ENCODE data around the gene BPIFB3.

The BPIFB3 gene

DNA sequence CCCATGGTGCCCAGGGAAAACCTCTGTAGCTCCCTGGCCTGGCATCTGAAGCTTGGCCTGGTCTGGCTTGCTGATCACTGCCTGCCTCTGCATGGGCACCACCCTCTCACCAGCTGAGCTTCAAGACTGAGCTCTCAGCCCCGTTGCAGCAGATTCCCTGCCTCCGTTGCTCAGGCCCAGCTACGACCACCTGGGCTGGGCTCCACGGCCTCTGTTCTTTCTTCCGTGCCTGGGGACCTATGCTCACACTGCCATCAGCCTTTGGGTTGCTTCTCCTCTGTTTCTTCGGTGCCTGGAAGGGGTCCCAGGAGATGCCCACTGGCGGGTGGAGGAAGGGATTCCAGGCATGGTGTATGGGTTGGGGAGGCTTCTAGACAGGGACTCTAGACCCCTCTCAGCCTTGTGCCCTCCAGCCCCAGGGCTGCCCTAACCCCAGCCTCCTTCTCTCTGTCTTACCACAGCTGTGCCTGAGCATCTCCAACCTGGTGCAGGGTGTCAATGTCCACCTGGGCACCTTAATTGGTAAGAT is 37.1 kb upstream of the BPIFB3 start:
- no peak for DNase-seq

DNA sequence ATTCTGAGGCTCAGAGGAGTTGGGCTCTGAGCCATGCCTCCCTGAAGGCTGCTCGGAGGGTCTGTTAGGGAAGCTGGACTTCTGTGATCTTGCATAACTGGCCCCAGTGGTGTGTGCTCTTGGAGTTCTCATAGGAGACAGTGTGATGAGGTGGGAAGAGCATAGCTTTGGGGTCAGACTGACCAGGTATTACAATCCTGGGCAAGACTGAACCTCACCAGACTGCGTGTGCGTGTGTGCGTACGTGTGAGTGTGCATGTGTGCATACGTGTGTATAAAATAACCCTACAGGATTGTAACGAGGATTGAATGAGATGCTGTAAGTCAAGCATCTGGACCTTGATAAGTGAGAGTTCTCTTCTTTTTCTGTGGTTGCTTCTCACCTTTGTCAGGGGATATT is 36.2 kb upstream of the BPIFB3 start:
- DNase-seq = no peak

DNA sequence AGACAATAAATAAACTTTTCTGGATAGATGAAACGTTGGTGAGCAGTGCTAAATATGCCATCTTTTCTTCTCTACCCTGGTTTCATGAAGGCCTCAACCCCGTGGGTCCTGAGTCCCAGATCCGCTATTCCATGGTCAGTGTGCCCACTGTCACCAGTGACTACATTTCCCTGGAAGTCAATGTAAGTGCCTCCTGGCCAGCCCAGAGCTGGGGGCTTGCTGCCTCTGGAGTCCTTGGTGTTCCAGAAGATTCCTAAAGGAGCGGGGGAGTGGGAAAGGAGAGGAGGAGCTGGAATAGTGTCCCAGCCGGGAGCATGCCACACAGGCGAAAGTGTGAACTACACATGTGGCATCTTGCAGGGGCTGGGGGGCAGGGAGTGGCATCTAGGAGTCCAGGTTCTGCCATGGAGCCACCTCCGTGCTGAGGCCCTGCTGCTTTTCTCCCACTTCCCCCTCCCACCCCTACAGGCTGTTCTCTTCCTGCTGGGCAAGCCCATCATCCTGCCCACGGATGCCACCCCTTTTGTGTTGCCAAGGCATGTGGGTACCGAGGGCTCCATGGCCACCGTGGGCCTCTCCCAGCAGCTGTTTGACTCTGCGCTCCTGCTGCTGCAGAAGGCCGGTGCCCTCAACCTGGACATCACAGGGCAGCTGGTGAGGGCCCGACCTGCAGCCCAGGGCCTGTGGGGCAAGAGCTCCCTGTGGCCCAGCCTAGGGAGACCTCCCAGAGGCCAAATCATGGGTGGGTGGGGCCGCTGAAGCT is 35.4 kb upstream of the BPIFB3 start:
- no peak for DNase-seq

DNA sequence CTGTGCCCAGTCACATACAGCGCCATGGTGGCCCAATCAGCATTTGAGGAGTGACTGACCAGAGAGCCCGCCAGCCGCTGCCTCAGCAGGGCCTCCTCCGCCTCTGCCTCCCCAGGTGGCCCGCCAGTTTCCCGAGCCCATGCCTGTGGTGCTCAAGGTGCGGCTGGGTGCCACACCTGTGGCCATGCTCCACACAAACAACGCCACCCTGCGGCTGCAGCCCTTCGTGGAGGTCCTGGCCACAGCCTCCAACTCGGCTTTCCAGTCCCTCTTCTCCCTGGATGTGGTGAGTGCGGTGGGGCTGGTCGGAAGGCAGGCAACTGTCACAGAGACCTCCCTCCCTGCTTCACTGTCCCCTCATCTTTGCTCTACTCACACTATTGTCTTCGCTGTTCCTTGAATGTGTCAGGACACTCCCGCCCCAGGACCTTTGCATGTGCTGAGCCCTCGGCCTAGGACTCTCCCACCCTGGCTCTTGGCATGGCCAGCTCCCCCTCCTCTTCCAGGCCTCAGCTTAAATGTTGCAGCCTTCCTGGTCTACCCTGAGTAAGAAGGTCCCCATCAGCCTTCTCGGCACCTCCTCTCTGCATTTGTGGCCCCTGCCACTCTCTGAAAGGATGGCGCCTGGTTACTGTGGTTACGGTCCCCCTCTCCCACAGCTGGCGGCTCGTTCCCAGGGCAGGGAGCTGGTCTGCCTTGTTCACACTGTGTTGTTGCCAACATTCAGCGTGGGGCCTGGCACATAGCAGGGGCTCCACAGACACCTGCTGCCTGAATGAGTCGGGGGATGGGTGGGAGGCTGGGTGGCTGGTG is 34.0 kb upstream of the BPIFB3 start:
- no peak for DNase-seq

GRCh38 chr20:33020278-33021161 is 33.2 kb upstream of the BPIFB3 start:
- no peak for DNase-seq

GRCh38 chr20:33021879-33022278 is 31.8 kb upstream of the BPIFB3 start:
- DNase-seq = no peak

- no peak for DNase-seq
Measured at GRCh38 chr20:33022289-33022688, 31.4 kb upstream of the BPIFB3 start.

GRCh38 chr20:33022694-33023438 is 30.8 kb upstream of the BPIFB3 start:
- DNase-seq = no peak

DNA sequence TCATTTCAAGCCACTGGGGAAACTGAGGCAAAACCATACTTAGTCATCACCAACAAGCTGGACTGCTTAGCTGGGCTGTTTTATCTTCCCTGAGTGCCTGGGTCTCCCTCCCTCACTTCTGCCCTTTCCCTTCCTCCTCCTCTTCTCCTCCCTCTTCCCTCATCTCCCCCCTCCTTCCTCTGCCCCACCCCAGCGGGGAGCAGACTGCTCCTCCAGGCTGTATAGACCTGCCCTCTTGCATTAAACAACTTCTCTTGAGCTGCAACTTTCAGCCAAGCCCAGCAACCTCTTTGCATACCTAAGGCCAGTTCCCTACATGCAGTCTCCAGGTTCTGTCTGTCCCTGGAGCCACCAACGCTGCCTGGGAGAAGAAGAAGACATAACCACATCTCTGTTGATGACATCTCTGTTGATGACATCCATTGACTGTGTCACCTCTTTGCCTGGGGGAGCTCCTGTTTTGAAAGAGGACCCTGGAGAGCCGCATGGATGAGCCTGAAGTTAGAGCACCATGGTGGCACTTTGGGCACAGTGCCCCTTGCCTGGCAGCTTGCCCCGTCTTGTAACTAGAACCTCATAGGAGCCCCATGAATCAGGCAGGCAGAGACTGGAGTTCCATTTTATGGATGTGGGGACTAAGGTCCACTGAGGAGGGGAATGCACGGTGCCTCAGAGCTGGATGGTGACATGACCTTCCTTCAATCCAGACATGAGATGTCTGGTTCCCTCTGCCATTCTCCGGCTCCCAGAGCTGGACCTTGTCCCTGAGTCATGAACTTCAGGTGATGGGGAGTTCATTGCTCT is 30.1 kb upstream of the BPIFB3 start:
- DNase-seq = no peak

GRCh38 chr20:33024243-33024560 is 29.5 kb upstream of the BPIFB3 start:
- DNase-seq = no peak

- no peak for DNase-seq
Measured at GRCh38 chr20:33024609-33025317, 28.9 kb upstream of the BPIFB3 start.

DNA sequence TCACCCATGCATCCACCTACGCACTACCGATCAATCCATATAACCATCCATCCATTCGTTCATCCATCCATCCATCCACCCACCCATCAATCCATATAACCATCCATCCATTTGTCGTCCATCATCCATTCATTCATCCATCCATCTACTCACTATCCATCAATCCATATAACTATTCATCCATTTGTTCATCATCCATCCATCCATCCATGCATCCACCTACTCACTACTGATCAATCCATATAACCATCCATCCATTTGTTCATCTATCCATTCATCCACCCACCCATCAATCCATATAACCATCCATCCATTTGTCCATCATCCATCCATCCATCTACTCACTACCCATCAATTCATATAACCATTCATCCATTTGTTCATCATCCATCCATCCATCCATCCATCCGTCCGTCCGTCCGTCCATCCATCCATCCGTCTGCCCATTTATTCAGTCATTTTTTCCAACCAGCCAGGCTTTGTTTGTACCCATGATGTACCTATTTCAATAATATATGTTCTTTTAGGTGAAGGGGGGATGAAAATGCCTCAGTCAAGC is 28.3 kb upstream of the BPIFB3 start:
- no peak for DNase-seq

DNA sequence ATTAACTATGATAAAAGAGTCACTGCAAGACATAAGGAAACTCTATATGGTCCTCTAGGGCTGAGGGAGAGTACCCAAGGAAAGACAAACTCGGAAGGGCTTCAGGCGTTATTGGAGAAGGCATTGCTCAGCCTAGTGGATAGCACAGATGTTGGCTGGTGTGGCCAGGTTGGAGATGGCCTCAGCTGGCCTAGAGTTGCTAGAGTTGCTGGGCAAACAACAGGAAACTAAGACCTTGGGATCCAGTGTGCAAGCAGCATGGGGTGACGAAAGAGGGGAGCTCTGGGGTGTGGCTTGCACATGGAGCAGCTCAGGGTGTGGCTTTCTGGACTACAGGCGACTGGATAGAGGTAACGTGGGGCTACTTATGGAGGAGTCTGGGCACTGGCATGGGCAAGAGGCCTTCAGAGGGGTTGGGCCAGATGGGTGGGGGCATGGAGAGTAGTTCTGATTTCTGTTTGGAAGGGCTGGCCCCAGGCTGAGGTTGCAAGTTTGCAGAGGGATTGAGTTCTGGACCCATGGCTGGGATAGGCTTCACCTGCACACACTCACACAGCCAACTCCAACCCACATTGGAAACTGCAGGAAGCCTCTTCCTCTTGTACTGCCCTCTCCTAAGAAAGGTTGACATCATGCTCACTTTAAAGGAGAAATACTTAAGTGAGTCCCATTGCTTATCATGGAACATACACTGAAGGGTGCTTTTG is 27.5 kb upstream of the BPIFB3 start:
- DNase-seq = no peak

GRCh38 chr20:33026779-33027759 is 26.6 kb upstream of the BPIFB3 start:
- no peak for DNase-seq

- no peak for DNase-seq
Measured at GRCh38 chr20:33027769-33028751, 25.6 kb upstream of the BPIFB3 start.

- no peak for DNase-seq
Measured at GRCh38 chr20:33028875-33029274, 24.8 kb upstream of the BPIFB3 start.

GRCh38 chr20:33030076-33030475 is 23.6 kb upstream of the BPIFB3 start:
- no peak for DNase-seq
